Measurements from ENCODE around the gene MSI2.

Gene MSI2

DNA sequence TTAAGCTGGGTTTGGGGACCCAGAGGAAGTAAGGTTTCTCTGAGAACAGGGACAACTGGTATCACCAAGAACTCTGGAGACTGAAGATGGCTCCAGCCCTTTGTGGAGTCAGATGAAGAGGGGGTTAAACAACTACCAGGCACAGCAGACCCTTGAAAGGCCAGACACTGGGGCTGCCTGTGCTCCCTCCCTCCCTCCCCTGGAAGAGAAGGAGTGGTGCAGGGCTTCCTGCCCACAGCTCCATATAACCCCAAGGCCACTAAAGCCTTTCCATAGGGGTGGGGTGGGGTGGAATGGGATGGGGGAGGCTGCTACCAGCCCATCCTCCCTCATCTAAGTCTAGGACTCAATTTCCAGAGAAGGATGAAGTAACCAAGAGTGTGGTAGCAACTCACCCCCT is 422.1 kb downstream of the MSI2 start:
- DNase-seq: no peak

DNA sequence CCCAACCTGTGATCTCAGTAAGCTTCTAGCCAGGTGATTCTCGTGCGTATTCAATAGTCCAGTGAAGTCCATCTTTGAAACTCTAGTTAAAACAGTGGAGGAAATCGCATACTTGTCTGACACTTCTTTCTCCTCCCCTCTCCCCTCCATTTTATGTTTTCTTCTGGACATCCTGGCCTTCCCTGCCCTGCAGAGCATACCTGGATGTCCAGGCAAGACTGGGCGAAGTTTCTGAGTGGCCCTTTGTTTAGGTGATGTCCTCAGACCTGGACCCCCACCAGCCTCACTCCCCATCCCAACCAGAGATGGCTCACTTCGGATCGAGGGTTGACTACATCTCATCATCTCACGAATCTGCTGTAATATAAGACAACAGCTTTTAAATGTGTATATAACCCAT is 423.0 kb downstream of the MSI2 start:
- DNase-seq: no peak

DNA sequence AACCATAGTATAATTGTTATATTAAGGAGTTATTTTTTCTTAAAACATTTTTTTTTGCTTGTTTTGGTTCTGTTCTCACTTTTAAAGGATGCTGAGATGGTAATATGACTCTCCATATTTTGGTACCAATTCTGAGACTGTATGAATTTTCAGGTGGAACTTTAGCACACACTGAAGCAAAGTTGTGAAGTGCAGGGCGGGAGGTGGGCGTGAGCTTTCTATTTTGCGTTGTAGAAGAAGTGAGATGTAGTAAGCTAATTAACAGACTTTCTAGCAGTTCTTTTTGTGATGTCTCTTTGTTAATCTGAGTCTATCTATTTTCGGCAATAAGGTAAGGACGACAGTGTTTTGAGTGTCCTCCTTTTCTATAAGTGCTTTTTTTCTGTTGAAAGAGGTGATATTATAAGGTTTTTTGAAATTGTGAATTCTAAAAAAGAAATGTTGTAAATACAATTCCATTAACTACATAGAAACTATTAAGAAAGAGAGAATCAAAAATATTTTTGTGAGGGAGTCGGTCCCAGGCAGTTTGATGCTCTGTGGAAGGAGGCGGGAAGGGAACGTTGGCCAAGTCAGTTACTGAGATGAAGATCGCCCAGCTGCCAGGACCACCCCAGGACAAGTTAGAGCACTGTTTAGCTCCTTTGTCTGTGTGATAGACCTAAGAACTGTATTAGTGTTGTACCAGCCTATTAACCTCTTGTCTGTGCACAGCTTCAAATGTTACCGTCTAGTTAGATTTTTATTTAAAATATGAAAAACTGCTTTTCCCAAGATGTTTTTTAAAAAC is 423.8 kb downstream of the MSI2 start:
- no peak for DNase-seq

DNA sequence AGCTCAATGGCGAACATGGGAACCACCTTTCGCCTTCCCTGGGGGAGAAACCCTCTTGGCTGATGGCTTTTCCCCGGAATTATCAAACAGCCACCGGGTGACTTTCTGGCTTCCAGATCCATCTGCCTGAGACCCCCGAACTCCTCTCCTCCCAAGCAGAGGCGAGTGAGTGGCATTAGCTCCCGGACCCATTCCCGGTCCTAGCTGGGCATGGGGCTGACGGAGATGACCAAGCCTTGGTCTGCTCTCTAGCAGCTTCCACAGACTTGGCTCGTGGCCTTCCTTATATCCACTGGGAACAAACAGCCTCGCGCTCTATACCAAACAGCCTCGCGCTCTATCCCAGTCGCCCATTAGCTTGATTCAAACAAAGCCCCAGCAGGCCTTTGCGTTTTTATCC is 426.4 kb downstream of the MSI2 start:
- DNase-seq: no peak

DNA sequence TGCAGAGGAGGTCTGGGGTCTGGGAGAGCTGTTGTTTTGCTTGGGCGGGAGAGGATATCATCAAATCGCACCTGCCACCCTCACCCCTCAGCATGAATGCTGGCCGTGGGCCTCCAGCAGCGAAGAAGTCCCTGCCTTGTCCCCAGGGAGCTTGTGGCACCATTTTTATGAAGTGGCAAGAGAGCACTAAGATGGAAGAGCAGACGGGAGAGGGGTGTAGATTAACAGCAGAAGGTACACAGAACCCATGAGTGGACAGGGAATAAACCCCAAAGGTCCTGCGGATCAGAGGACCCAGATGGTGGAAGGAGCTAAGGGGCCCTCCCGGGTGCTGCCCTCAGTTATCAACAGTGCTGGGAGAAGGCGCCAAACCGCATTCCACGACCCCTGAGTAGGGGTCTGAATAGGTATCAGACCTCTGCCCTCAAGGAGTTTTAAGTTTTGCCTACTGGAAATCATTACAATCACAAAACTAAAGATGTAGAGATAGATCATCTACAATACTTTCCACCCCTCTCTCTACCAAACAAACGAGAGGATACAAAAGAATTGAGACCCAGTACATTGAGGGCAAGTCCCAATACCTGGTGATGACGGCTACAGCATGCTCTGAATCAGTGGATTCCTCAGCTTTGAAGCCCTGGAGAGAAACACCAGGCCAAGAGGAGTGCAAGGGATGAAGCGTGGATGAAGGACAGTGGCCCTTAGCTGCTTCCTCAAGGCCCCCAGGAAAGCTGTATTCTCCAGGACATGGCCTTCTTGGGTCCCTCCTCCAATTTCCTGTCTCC is 428.6 kb downstream of the MSI2 start:
- DNase-seq: no peak

DNA sequence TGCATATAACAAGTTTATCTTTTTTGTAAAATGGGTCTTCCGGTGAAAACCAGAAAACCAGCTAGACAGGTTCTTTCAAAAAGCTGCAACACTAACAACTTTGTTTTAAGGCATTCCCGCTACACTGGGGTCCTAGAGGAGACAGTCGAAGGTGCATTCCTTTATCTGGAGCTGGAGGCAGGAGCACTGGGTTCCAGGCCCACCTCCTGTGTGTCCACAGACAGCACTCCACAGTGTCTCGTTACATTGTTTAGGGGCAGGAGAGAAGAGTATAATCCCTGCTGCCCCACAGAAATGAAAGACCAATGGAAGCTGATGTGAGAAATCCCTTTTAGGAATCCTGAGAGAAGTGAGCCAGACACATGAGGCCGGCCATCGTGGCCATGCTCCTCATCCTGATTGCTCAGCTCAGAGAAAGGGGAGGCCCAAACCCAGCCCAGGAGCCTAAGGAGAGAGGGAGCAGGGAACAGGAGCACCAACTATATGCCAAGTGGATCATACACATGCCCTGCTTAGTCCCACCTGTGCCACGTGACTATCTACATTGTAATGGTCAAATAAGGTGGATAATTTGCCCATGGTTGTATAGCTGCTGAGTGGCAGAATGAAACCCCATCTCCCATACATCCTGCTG is 429.3 kb downstream of the MSI2 start:
- no peak for DNase-seq

DNA sequence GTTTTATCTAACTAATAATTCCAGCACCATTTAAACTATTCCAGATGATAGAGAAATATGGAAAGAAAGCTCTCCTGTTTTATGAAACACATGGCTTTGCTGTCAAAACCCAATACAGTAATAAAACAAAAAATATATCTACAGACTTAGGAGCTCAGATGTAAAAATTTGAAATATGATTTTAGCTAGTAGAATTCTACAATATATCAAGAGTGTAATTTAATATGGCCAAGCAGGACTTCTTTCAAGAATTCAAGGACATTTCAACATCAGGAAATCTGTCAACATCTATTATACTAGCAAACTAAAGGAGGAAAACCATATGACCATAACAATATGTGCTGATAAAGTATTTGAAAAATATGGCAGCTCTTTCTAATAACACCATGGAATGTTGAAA is 431.3 kb downstream of the MSI2 start:
- no peak for DNase-seq

DNA sequence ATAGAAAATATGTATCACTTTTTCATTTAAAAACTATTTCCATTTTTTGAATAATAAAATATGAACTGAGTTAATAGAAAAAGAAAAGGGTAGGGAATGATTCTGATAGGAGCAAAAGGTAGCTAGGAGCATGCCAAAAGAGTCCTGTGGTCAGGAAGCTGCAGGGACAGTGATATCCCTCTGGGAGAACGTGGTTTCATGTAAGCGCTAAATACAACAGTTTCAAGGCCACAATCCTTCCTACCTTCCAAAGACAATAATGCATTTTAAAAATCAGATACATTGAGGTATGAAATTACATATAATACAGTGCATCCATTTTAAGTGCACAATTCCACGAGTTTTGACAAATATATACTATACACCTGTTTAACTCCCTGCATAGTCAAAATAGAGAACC is 432.9 kb downstream of the MSI2 start:
- no peak for DNase-seq

DNA sequence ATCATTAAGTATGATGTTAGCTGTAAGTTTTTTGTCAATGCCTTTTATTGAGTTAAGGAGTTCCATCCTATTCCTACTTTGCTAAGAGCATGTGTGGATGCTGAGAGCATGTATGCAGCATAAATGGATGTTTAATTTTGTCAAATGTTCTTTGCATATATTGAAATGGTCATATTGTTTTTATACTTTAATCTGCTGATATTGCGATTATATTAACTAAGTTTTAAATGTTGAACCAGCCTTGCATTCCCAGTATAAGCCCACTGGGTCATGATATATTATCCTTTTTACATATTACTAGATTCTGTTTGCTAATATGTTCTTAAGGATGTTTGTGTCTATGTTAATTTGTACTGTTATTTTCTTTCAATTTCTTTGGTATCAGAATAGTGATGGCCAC is 435.6 kb downstream of the MSI2 start:
- no peak for DNase-seq

DNA sequence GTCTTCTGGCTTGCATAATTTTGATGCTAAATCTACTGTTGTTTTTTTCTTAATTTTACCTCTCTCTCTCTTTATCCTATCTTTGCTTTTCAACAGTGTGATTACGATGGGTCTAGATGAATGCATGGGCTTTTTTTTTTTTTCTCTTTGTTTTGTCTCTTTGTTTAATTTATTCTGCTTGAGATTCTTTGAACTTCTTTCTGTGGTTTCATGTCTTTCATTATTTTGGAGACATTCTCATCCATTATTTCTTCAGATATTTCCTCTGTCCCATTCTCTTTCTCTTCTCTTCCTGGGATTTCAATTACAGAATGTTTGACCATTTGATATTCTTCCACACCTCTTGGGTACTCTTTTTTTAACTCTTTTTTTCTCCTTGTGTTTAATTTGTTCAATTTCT is 436.4 kb downstream of the MSI2 start:
- DNase-seq: no peak

DNA sequence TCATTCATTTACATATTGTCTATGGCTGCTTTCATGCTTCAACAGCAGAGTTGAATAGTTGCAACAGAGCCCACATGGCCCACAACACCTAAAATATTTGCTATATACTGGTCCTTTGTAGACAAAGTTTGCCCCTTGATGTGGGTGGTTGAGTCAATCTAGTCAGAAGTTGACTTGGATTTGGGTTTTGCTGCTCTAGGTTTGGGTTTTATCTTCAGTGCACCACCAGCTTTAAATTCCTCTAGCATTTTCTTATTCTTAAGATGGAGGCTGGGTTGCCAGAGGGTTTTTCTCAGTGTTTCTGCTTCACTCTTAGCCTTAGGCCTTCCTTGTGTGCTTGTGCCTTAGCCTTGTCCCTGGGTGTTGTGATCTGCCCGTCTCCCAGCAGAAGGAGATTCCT is 437.7 kb downstream of the MSI2 start:
- DNase-seq: no peak

DNA sequence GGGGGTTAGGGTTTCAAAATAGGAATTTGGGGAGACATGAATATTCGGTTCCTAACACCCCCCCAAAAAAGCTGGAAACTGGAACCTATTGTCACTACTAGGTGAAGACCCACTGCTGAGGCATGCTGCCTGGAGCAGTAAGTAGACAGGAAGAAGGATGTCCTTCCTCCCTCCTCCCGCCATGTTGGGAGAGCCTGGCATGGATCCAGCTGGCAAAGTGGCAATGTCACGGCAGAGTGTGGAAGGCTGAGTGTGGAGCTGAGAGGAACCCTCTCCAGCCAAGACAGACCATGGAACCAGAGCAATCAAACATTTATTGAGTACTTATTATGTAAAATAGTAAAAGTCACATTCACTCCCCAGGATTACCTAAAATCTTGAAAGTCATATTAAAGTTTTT is 439.7 kb downstream of the MSI2 start:
- DNase-seq: no peak

DNA sequence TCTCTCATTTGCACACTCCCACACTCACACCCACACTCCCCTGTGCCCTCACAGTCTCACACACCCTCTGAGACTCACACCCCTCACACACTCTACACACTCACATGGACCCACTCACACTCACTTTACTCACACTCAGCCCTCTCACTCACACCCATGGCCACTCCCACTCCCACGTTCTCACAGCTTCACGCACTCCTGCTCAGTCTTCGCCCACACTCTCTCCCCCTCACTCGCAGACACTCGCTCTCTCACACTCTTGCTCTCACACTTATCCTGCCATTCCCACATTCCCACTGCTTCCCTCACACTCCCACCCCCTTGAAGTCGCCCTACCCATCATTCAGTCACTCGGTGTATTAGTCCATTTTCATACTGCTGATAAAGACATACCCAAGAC is 440.9 kb downstream of the MSI2 start:
- DNase-seq: no peak

DNA sequence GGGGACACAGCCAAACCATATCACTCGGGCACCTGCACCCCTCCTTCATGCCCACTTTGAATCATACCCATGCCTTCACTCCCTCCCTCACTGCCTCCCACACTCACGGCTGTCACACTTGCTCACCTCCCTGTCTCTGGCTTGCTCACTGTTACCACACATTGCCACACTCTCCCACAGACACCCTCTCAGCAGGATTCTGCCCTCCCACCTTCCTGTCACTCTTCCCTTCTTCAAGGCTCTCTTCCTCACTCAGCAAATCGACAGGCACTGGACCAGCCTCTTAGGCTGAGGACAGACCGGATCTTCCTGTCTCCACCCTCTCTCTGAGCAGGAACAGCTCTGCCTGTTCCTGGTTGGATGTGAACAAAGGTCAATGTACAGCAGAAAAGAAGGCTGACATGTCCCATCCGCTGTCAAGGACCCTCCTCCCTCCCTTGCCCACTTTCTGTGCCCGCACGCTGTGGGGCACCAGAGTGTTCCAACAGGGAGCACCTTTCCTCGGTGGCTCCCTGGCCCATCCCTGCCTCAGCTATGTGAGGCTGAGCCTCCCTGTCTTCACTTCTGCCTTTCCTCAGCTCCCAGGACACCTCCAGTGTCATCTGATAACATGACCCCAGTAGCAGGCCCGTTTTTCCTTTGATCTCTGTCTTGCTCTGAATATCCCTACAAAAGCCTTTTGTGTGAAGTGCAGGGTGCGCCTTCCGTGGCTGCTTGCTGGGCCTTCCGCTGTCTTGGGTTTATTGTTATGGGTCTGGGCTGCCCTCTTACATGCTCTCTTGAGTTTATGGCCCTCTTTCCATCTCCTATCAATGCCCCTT is 441.8 kb downstream of the MSI2 start:
- DNase-seq: peak; percentile 11

DNA sequence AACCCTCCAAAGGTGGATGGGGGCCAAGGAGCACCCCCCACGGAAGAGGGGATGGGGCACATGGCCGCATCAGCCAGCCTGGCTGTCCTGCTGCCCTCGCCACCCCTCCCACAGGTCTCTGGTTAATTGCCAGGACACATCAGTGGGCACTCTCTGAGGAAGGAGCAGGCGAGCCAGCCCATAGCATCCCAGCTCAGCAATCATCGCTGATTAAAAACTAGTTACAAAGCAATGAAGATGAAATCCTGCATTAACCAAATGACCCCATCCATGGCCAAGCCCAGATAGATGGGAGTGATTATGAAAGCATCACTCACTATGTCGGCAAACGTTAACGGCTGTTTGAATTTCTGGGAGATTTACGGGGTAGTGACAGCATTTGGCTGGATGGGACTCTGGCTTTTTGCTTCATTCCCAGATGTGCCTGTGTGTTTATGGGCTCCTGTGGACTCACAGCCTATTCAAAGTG is 443.5 kb downstream of the MSI2 start:
- DNase-seq: no peak

DNA sequence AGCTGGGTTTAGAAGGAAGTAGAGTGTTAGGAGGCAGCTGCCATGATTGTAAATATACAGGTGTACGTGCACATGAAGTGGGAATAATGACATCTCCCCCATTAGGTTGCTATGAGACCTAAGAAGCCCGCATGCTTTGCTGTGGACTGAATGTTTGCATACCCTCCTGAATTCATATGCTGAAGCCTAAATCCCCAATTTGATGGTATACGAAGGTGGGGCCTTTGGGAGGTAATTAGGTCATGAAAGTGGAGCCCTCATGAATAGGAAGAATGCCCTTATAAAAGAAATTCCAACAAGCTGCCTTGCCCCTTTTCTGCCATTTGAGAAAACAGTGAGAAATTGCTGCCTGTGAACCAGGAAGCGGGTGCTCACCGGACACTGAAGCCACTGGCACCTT is 444.8 kb downstream of the MSI2 start:
- DNase-seq: no peak

DNA sequence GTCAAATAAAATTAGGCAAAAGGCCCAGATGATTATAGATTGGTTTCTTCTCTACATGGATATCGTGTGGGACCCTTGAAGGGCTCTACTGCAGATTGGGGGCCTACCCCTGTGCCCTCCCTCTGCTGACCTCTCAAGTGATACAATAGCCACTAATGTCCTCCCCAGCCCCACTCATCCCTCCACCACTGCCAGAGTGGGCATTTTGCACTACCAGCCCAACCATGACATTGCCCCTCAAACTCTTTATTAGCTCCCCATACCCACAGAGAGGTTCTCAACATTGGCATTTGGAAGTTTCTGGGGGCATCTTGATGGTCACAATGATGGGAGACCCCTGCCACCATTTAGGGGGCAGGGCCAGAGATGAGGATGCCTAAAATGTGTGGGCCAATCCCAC is 446.9 kb downstream of the MSI2 start:
- DNase-seq: no peak

DNA sequence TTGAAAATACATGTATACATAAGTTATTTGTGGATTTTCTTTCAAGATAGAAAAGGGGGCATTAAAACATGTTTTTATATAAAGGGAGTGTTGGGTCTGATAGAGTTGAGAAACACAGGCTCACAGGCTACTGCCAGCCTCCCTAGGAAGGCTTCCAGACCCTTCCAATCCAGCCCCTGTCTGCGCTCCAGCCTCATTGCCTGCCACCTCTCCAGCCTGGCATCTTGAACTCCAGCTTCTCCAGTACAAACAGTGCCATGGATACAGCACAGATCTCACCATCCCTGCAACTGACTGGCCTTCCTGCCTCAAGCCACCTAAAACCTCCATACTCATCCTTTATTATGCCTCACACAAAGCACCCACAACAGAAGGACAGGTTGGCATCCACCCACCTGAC is 448.1 kb downstream of the MSI2 start:
- no peak for DNase-seq

DNA sequence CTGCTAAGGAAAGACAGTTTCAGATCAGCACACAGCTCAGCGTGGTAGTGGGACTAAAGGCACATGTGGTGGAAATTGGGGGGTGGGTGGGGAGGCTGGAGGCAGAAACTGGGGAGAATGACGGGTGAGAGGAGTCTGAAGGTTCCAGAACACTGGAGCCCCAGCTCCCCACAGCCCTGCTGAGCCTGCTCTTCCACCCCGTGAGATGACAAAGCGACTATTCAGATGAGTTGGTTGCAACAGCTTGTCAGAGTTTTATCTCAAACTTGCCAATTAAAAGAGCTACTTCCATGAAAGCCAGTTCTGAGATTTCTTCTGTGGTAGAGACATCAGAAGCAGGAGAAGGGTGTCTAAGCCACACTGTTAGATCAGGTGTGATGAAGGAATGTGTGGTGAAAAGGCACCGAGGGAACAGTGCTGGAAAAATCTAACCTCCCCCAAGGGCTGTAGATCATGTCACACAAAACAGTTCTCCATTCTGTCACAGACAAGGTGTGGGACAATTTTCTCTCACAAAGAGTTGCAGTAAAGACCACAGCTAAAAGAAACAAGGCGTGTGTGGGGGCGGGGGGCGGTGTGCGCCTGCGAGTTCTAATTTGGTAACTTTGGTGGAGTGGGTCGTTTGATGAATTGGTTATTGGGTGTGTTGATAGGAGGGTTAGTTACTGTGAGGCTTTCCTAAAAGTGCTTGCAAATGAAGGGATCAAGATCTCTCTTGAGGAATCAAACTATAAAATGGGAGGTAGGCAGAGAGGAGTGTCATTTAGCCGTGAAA is 449.8 kb downstream of the MSI2 start:
- DNase-seq: no peak

DNA sequence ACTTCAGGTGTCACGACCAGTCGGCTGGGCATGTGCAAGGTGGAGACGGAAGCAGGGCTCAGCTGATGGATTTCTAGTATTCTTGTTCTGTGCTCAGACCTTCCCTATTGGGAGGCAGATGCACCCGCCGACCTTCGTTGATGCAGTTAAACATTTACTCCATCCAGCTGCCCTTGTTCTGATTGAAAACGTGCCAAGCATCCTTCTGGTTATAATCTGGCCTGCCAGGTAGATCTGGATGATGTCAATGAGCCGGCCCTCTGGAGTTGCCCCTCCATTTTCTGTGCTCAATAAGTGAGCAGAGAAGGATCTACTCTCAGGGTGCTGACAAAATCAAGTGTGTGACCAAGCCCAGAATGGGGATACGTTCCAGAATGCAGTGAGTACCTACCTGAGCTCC is 450.4 kb downstream of the MSI2 start:
- DNase-seq: no peak

DNA sequence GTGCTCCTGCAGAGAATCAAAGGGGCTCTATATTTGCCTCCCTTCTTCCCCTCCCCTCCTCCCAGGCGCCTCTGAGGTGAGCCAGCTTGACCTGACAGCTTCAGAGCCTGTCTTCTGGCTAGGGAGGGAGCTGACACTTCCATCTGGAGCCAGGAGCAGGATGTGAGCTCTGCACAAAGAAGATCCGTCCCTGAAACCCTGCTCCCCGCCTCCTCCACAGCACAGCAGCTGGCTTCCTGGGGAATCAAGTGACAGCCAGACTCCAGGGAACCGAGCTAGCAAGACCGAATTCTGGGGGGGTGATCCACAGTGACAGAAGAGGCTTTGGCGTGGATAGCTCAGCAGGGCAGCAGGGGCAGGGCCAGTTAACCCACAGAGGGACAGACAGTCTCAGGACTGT is 451.6 kb downstream of the MSI2 start:
- DNase-seq: no peak

DNA sequence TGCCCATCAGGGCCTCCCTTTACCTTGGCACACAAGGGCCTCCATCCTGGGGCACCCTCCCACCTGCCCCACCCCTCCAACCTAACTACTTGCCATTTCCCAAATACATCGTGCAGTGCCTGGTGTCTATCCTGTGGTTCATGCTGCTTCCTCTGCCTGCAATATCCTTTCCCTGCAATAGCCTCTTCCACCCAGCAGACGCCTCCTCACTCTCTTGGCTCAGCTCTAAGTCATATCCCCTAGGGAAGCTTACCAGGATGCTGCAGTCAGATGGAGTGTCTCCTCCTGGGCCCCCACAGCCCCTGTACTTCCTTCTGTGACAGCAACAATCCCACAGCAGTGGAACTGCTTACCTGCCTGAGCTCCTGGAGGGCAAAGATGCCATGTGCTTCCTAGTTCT is 452.1 kb downstream of the MSI2 start:
- DNase-seq: no peak

Measured in stimulated activated CD4-positive, alpha-beta T cell treated with anti-CD3 and anti-CD28 coated beads, Interleukin-4, amount 100 ng/mL, for 1 hour (primary cell).